Measurements from ENCODE around the gene EIF2B4. TPM values are rescaled to one million over a fixed set of nuclear protein-coding genes. Genes with fewer than 3 reads are reported as not detected.
A peak's percentile ranks its signal among the peaks of the same experiment; 100 is the strongest.

The EIF2B4 gene
- total and polyA plus RNA-seq, 9 of the 15 experiments (the other 6 are each of a cell fraction or from before 2014, with no cell fraction given): 29.7 to 80.3 (median 58.9) TPM

DNA sequence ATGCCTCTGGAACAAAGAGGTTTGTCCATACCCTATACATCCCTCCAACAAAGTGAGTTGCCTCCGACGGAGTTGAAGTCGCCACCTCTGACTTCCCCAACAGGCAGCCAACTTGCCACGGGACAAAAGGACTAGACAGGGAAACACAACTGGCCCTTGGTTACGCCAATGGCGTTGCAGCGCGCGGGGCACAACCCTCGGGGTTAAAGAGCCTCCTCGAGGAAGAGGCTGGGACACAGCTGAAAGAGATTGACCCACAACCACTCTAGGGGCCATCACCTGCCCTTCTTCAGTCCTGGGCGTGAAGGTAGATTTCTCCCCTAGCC, 14.1 kb downstream of the EIF2B4 start (continued):
- TF ChIP-seq, protein P1, sequence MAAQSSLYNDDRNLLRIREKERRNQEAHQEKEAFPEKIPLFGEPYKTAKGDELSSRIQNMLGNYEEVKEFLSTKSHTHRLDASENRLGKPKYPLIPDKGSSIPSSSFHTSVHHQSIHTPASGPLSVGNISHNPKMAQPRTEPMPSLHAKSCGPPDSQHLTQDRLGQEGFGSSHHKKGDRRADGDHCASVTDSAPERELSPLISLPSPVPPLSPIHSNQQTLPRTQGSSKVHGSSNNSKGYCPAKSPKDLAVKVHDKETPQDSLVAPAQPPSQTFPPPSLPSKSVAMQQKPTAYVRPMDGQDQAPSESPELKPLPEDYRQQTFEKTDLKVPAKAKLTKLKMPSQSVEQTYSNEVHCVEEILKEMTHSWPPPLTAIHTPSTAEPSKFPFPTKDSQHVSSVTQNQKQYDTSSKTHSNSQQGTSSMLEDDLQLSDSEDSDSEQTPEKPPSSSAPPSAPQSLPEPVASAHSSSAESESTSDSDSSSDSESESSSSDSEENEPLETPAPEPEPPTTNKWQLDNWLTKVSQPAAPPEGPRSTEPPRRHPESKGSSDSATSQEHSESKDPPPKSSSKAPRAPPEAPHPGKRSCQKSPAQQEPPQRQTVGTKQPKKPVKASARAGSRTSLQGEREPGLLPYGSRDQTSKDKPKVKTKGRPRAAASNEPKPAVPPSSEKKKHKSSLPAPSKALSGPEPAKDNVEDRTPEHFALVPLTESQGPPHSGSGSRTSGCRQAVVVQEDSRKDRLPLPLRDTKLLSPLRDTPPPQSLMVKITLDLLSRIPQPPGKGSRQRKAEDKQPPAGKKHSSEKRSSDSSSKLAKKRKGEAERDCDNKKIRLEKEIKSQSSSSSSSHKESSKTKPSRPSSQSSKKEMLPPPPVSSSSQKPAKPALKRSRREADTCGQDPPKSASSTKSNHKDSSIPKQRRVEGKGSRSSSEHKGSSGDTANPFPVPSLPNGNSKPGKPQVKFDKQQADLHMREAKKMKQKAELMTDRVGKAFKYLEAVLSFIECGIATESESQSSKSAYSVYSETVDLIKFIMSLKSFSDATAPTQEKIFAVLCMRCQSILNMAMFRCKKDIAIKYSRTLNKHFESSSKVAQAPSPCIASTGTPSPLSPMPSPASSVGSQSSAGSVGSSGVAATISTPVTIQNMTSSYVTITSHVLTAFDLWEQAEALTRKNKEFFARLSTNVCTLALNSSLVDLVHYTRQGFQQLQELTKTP (IDR thresholded peaks at IDR 0.05; ENCODE audit: low read depth in 1 of 2, partially characterized antibody in 2 of 2): no peak
- TF ChIP-seq, protein P2, sequence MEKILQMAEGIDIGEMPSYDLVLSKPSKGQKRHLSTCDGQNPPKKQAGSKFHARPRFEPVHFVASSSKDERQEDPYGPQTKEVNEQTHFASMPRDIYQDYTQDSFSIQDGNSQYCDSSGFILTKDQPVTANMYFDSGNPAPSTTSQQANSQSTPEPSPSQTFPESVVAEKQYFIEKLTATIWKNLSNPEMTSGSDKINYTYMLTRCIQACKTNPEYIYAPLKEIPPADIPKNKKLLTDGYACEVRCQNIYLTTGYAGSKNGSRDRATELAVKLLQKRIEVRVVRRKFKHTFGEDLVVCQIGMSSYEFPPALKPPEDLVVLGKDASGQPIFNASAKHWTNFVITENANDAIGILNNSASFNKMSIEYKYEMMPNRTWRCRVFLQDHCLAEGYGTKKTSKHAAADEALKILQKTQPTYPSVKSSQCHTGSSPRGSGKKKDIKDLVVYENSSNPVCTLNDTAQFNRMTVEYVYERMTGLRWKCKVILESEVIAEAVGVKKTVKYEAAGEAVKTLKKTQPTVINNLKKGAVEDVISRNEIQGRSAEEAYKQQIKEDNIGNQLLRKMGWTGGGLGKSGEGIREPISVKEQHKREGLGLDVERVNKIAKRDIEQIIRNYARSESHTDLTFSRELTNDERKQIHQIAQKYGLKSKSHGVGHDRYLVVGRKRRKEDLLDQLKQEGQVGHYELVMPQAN (IDR thresholded peaks at IDR 0.05; ENCODE audit: borderline replicate concordance): peak; percentile 72; the same call in 1 of the 2 replicates
- peak; percentile 74; the same call in 1 of the 2 replicates for TF ChIP-seq ZNF24 (IDR thresholded peaks at IDR 0.05)
- no peak for TF ChIP-seq MYNN (IDR thresholded peaks at IDR 0.05)
- TF ChIP-seq MYNN (CRISPR knock-in tag; IDR thresholded peaks at IDR 0.05): no peak
- TF ChIP-seq, protein P3, sequence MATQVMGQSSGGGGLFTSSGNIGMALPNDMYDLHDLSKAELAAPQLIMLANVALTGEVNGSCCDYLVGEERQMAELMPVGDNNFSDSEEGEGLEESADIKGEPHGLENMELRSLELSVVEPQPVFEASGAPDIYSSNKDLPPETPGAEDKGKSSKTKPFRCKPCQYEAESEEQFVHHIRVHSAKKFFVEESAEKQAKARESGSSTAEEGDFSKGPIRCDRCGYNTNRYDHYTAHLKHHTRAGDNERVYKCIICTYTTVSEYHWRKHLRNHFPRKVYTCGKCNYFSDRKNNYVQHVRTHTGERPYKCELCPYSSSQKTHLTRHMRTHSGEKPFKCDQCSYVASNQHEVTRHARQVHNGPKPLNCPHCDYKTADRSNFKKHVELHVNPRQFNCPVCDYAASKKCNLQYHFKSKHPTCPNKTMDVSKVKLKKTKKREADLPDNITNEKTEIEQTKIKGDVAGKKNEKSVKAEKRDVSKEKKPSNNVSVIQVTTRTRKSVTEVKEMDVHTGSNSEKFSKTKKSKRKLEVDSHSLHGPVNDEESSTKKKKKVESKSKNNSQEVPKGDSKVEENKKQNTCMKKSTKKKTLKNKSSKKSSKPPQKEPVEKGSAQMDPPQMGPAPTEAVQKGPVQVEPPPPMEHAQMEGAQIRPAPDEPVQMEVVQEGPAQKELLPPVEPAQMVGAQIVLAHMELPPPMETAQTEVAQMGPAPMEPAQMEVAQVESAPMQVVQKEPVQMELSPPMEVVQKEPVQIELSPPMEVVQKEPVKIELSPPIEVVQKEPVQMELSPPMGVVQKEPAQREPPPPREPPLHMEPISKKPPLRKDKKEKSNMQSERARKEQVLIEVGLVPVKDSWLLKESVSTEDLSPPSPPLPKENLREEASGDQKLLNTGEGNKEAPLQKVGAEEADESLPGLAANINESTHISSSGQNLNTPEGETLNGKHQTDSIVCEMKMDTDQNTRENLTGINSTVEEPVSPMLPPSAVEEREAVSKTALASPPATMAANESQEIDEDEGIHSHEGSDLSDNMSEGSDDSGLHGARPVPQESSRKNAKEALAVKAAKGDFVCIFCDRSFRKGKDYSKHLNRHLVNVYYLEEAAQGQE (IDR thresholded peaks at IDR 0.05; ENCODE audit: borderline replicate concordance): no peak
- TF ChIP-seq, protein P3 (CRISPR knock-in tag; IDR thresholded peaks at IDR 0.05; ENCODE audit: low read depth): 0 out of 2 replicates have a peak, but pooled peaks have one; percentile 9
- no peak for TF ChIP-seq CC2D1A (IDR thresholded peaks at IDR 0.05)
- no peak for TF ChIP-seq PPARD (CRISPR knock-in tag; IDR thresholded peaks at IDR 0.05)
- no peak for TF ChIP-seq DPF2 (IDR thresholded peaks at IDR 0.05)
- TF ChIP-seq BDP1 (IDR thresholded peaks at IDR 0.05; ENCODE audit: insufficient read depth, insufficient read length): no peak
- peak; percentile 65; the same call in 1 of the 2 replicates for TF ChIP-seq PHF21A (IDR thresholded peaks at IDR 0.05; ENCODE audit: borderline replicate concordance, low read depth)
- TF ChIP-seq RBBP5 (IDR thresholded peaks at IDR 0.05; ENCODE audit: borderline replicate concordance, insufficient read depth, low read length, poor library complexity, severe bottlenecking): no peak
- no peak for TF ChIP-seq SIN3B (IDR thresholded peaks at IDR 0.05; ENCODE audit: low read depth)

Measured in K562 (cell line).